ENCODE results near the gene PDZD2.
A peak's percentile ranks its signal among the peaks of the same experiment; 100 is the strongest.

PDZD2 gene

DNA sequence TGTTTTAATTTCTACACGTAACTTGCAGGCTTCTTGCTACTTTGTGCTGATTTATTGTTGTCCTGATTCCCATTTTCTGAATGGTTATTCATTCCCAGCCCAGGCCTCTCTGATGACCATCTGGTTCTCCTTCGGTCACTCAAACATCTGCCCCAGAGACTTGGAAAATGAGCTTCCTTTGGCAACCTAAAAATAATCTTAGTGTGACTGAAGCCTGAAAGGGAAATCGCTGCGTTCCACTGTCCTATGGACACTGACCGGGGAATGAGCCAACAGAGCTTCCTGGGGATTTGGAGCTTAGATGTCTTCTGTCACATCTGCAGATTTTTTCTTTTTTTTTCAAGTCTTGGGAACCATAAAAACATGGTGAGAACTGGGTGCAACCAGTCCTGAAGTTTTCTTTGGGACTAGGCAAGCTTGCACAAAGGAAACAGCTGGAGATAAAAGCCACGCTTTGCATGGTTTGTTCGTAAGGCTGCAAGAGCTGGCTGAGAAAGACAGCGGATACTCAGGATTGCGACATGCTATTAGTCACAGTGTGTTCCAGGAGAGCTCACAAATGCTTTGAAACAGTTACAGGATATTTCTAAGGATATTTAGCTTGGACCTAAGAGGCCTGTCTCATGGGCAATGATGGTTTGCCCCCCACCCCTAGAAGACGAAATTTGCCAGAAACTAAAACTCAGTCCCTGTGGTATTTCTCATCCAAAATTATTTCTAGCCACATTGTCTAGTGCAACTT, 389.0 kb downstream of the PDZD2 start:
- no peaks in the 10 kb centered on the region for H3K36me3 ChIP-seq (replicated peaks)
- no peaks in the 10 kb centered on the region for H3K27me3 ChIP-seq (replicated peaks)
- H3K27ac ChIP-seq: peak overlapping the region; percentile 64
- peak; percentile 98 for DNase-seq
- TF ChIP-seq, protein P1, sequence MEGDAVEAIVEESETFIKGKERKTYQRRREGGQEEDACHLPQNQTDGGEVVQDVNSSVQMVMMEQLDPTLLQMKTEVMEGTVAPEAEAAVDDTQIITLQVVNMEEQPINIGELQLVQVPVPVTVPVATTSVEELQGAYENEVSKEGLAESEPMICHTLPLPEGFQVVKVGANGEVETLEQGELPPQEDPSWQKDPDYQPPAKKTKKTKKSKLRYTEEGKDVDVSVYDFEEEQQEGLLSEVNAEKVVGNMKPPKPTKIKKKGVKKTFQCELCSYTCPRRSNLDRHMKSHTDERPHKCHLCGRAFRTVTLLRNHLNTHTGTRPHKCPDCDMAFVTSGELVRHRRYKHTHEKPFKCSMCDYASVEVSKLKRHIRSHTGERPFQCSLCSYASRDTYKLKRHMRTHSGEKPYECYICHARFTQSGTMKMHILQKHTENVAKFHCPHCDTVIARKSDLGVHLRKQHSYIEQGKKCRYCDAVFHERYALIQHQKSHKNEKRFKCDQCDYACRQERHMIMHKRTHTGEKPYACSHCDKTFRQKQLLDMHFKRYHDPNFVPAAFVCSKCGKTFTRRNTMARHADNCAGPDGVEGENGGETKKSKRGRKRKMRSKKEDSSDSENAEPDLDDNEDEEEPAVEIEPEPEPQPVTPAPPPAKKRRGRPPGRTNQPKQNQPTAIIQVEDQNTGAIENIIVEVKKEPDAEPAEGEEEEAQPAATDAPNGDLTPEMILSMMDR (IDR thresholded peaks at IDR 0.05; ENCODE audit: low read depth, low read length, missing control alignments): no peak
- peak overlapping the region; percentile 24 for H3K4me3 ChIP-seq (ENCODE audit: low read depth, low read length)
- in situ Hi-C loops (cut with HindIII; ENCODE audit: low pct_ligation_motif_present, low sequenced_read_pairs): no loop called here

DNA sequence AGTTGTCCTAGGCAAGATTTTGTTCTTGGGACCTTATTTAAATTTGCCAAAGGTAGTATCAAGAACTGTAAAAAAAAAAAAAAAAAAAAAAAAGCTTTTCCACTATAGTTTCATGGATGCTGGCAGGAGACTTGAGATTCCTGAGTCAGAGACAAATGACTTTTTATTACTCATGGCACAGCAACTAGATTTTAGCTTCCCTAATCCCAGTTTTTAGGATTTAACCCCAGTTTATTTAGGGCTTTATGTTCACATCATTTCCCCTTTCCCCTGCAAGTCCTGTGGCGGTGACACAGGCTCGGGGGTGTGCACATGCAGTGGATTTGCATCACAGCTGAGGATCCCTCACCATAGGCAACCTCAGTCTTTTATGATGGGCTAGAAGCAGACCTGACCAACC, 390.3 kb downstream of the PDZD2 start:
- Histone ChIP-seq H3K27ac (no peak overlapping the region), H3K4me3 (ENCODE audit: low read depth, low read length) (no peak overlapping the region), H3K36me3 (replicated peaks) (no peaks in the 10 kb centered on the region), H3K27me3 (replicated peaks) (no peaks in the 10 kb centered on the region)
- no peak for DNase-seq
- TF ChIP-seq, protein P1 (IDR thresholded peaks at IDR 0.05; ENCODE audit: low read depth, low read length, missing control alignments): no peak
- in situ Hi-C loops (cut with HindIII; ENCODE audit: low pct_ligation_motif_present, low sequenced_read_pairs): no loop called here

DNA sequence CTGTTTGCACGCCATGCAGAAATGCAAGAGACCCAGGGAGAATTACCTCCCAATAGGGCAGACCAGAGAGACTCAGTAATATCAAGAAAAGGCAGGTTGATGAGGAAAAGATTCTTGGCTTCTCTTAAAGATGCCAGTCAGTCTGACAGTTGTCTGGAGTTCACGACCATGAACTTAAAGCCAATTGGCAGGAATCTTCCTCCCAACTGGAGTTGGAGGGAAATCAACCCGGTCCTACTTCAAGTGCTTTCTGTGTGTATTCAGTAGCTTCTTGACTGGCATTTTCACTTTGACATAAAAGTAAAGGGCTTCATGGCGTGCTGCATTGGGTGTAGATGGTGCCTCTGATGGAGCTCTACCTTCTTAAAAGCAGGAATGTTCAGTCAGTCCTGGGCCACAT, 390.9 kb downstream of the PDZD2 start:
- Histone ChIP-seq H3K27ac (no peak overlapping the region), H3K27me3 (replicated peaks) (no peaks in the 10 kb centered on the region), H3K36me3 (replicated peaks) (no peaks in the 10 kb centered on the region), H3K4me3 (ENCODE audit: low read depth, low read length) (no peak overlapping the region)
- TF ChIP-seq, protein P1 (IDR thresholded peaks at IDR 0.05; ENCODE audit: low read depth, low read length, missing control alignments): no peak
- in situ Hi-C loops (cut with HindIII; ENCODE audit: low pct_ligation_motif_present, low sequenced_read_pairs): no loop called here
- no peak for DNase-seq

DNA sequence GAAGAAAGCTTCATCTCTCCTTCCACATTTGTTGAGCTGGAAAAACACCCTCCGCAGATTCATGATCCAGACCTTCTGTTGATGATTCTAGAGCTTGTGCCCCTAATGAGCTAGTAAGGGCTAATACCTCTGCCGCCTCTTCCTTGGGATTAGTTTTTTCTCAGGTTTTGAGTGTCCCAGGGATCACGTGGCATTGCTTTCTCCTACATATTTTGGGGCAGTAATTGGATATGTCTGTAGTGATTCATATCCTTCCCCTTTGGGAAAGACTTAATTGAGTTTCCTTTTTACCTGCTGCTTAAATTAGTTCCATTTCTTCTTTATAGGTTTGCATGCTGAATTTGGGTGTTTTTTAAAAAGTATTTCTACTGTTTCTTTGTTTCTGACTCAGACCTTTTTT, 391.3 kb downstream of the PDZD2 start:
- in situ Hi-C loops (cut with HindIII; ENCODE audit: low pct_ligation_motif_present, low sequenced_read_pairs): no loop called here
- TF ChIP-seq, protein P1 (IDR thresholded peaks at IDR 0.05; ENCODE audit: low read depth, low read length, missing control alignments): no peak
- no peak for DNase-seq
- Histone ChIP-seq H3K27ac (no peak overlapping the region), H3K4me3 (ENCODE audit: low read depth, low read length) (no peak overlapping the region), H3K36me3 (replicated peaks) (no peaks in the 10 kb centered on the region), H3K27me3 (replicated peaks) (no peaks in the 10 kb centered on the region)

DNA sequence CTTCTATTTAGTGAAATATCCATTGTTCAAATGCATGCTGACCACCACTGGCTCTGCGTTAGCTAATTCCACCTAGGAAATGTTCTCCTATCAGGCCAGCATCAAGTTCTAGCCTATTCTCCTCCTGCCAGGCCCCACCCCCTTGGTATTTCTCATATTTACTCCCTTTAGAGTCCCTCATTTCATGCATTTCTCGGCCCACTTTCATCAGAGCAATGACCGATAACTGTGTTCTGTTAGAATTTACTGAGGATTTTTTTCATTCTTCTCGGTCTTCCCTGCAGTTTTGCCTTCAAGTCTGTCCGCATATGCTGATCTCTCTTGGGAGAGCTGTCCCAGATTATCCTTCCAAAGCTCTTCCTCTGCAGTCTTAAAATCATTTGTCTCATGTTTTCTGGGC, 391.8 kb downstream of the PDZD2 start:
- TF ChIP-seq, protein P1 (IDR thresholded peaks at IDR 0.05; ENCODE audit: low read depth, low read length, missing control alignments): no peak
- in situ Hi-C loops (cut with HindIII; ENCODE audit: low pct_ligation_motif_present, low sequenced_read_pairs): no loop called here
- no peaks in the 10 kb centered on the region for H3K27me3 ChIP-seq (replicated peaks)
- no peak overlapping the region for H3K27ac ChIP-seq
- H3K4me3 ChIP-seq (ENCODE audit: low read depth, low read length): no peak overlapping the region
- H3K36me3 ChIP-seq (replicated peaks): no peaks in the 10 kb centered on the region
- DNase-seq: no peak

DNA sequence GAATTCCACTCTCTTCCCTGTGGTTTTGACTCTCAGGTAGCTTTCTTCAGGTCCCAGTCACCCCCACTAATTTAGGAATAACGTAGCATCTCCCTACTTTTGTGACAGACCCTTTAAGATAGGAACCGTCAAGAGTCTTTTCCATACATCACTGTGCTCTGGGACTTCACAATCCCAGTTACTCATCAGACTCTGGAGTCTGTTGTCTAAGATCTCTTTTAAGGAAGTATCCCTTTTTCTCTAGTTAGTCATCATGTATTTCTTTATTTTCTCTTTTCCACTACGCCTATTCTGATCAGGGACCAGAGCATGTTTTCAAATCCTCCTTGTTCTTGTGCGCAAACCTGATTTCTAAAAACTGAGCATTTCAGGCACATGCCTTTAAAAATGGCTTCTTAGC, 392.2 kb downstream of the PDZD2 start:
- no peaks in the 10 kb centered on the region for H3K27me3 ChIP-seq (replicated peaks)
- no peak overlapping the region for H3K27ac ChIP-seq
- no peaks in the 10 kb centered on the region for H3K36me3 ChIP-seq (replicated peaks)
- H3K4me3 ChIP-seq (ENCODE audit: low read depth, low read length): no peak overlapping the region
- TF ChIP-seq, protein P1 (IDR thresholded peaks at IDR 0.05; ENCODE audit: low read depth, low read length, missing control alignments): no peak
- no peak for DNase-seq
- in situ Hi-C loops (cut with HindIII; ENCODE audit: low pct_ligation_motif_present, low sequenced_read_pairs): no loop called here

Data from brain microvascular endothelial cell (primary cell).